Pancreas (tissue), 10 donors: ENCODE measurements around the gene ASTN1. TPM values are rescaled to one million over a fixed set of nuclear protein-coding genes. Genes with fewer than 3 reads are reported as not detected.

ENCODE experiments used
- ATAC-seq, 4 donors: fragments of 200-7000 bp; cut with Tn5 transposase; one replicate each; pipeline versions ENCODE4 v1.8.0 to v1.9.1; 2020; ENCODE audit warnings: mild to moderate bottlenecking in 4 of 4, moderate library complexity in 4 of 4
- DNase-seq, 6 donors: peaks; one replicate each; pipeline ENCODE4 v3.0.0-alpha.2; 2020
- FAIRE-seq: peaks from 2 replicates; lab custom pipeline; 2012; peaks lifted over from hg19 to GRCh38; lab: Jason Lieb, UNC
- H3K27ac ChIP-seq, 4 donors: fragments of 200-600 bp; sonication (generic); 1 replicate in 3 of 4; 2 replicates in 1 of 4; pipeline versions ENCODE4 v1.5.0 to v1.8.0; 2020
- H3K27me3 ChIP-seq, 4 donors: fragments of 200-600 bp; one replicate each; pipeline ENCODE4 v1.8.0; 2021
- H3K36me3 ChIP-seq, 3 donors: fragments of 200-600 bp; sonication (generic) in 1 of 3; one replicate each; pipeline versions ENCODE4 v1.5.0 to v1.8.0; 2020 to 2021
- H3K4me1 ChIP-seq, 3 donors: fragments of 200-600 bp; one replicate each; pipeline ENCODE4 v1.8.0; 2021
- H3K4me3 ChIP-seq, 4 donors: fragments of 200-600 bp; sonication (generic) in 2 of 4; one replicate each; pipeline versions ENCODE4 v1.5.0 to v1.8.0; 2020 to 2021
- H3K9me3 ChIP-seq, 4 donors: fragments of 200-600 bp; one replicate each; pipeline ENCODE4 v1.8.0; 2021
- WGBS, 2 donors: extraction: QIAGEN DNeasy Blood & Tissue Kit; methylation state at CpG; one replicate each; pipeline ENCODE4 v1.1.7; 2013; 5-methylcytosine and 5-hydroxymethylcytosine counted together
- intact Hi-C, 3 donors: fragments of 100-400 bp; cut with DNase I; formaldehyde crosslinking; loops; one replicate each; pipeline versions ENCODE4 v1.11.1 to v1.14.2; 2022
- polyA plus RNA-seq, 2 donors: library from polyadenylated mRNA; stranded (reverse); fragments of 200-250 nt; gene quantifications; one replicate each; pipeline ENCODE4 v1.2.3, GENCODE V29; 2013
- total RNA-seq, 6 donors: library from RNA; stranded (reverse); fragmentation: NEBNext Ultra II Directional in 4 of 6; extraction: Animal tissue kit (Norgen Biotek cat#: 25700) in 4 of 6; gene quantifications; one replicate each; pipeline versions ENCODE4 v1.2.1 to v1.2.4, GENCODE V29; 2021 to 2023
- TF ChIP-seq, protein P1 (sequence below), 4 donors: fragments of 200-600 bp; sonication (generic) in 3 of 4; IDR thresholded peaks; one replicate each; pipeline versions ENCODE4 v1.5.0 to v1.8.0; 2021; ENCODE audit warnings: antibody characterized with exemption in 4 of 4
- donor health status: healthy with polysubstance abuse.
- donor health status: DM: no; HTN: no; CAD: no; lungs with moderate emphysema.
- donor health status: DM: no; HTN: no; CAD: no.
- donor health status: control.
- donor health status: control.
- donor health status: Bipolar disorder and iron deficiency.
- donor health status: DM: yes; HTN: yes; CAD: no.
- donor health status: DM: no; HTN: no; CAD: no.
- donor health status: DM: no; HTN: no; CAD: no.
- donor health status: DM: yes; HTN: yes; CAD: no.

ASTN1 gene
- total and polyA plus RNA-seq, 8 donors, result 0.11 to 0.77 (median 0.32) TPM

- peak in 3 of 6 donors; percentile 13 to 55 (median 16) for DNase-seq
- intact Hi-C loops, result loop anchor here in 2 of 3 donors (10.0 kb wide), 2 partner anchors 279 to 289 kb away; no protein-coding TSS in a partner anchor
- WGBS, 2 donors, result 37 to 38% methylated on average over 4 of the region's 4 CpGs
- no peaks in the 10 kb centered on the region for H3K36me3 ChIP-seq
- no peaks in the 10 kb centered on the region for H3K27me3 ChIP-seq
- TF ChIP-seq, protein P1, sequence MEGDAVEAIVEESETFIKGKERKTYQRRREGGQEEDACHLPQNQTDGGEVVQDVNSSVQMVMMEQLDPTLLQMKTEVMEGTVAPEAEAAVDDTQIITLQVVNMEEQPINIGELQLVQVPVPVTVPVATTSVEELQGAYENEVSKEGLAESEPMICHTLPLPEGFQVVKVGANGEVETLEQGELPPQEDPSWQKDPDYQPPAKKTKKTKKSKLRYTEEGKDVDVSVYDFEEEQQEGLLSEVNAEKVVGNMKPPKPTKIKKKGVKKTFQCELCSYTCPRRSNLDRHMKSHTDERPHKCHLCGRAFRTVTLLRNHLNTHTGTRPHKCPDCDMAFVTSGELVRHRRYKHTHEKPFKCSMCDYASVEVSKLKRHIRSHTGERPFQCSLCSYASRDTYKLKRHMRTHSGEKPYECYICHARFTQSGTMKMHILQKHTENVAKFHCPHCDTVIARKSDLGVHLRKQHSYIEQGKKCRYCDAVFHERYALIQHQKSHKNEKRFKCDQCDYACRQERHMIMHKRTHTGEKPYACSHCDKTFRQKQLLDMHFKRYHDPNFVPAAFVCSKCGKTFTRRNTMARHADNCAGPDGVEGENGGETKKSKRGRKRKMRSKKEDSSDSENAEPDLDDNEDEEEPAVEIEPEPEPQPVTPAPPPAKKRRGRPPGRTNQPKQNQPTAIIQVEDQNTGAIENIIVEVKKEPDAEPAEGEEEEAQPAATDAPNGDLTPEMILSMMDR (IDR thresholded peaks at IDR 0.05), result peak in 2 of 4 donors; percentile 37 to 41
- H3K27ac ChIP-seq, result no peak overlapping the region
- no peaks in the 10 kb centered on the region for H3K9me3 ChIP-seq
- H3K4me1 ChIP-seq, result no peaks in the 10 kb centered on the region
- no peak overlapping the region for H3K4me3 ChIP-seq
- ATAC-seq, result peak in 3 of 4 donors; percentile 82 to 86 (median 83)
- no peak for FAIRE-seq
These were observed 320.9 kb downstream of the ASTN1 start for GRCh38 chr1:176843352-176844297.

- intact Hi-C loops, result loop anchor here in 2 of 3 donors (10.0 kb wide), 2 partner anchors 276 to 286 kb away; no protein-coding TSS in a partner anchor
- H3K27ac ChIP-seq, result no peak overlapping the region
- no peaks in the 10 kb centered on the region for H3K27me3 ChIP-seq
- peaks cover 0 to 4% (median 3%) of the 10 kb centered on the region in 3 donors for H3K4me1 ChIP-seq
- no peak overlapping the region for H3K4me3 ChIP-seq
- H3K36me3 ChIP-seq, result no peaks in the 10 kb centered on the region
- WGBS, 2 donors, result 74 to 78% methylated on average over 2 of the region's 2 CpGs
- FAIRE-seq (no peak), ATAC-seq (no peak), DNase-seq (no peak)
- no peaks in the 10 kb centered on the region for H3K9me3 ChIP-seq
- TF ChIP-seq, protein P1 (IDR thresholded peaks at IDR 0.05), result no peak
These were observed 323.3 kb downstream of the ASTN1 start for GRCh38 chr1:176841238-176841637.

GRCh38 chr1:176839216-176839615 lies 325.3 kb downstream of the ASTN1 start:
- WGBS, 2 donors, result 90 to 94% methylated on average over 4 of the region's 4 CpGs
- TF ChIP-seq, protein P1 (IDR thresholded peaks at IDR 0.05), result no peak

GRCh38 chr1:176838276-176838995 lies 326.1 kb downstream of the ASTN1 start:
- H3K4me3 ChIP-seq, result no peak overlapping the region

More at GRCh38 chr1:176839216-176839615, 325.3 kb downstream of the ASTN1 start:
- Histone ChIP-seq H3K4me1 (peaks cover 0 to 4% (median 3%) of the 10 kb centered on the region in 3 donors), H3K36me3 (no peaks in the 10 kb centered on the region), H3K4me3 (no peak overlapping the region), H3K27ac (no peak overlapping the region), H3K27me3 (no peaks in the 10 kb centered on the region), H3K9me3 (no peaks in the 10 kb centered on the region)
- DNase-seq (no peak), ATAC-seq (no peak), FAIRE-seq (no peak)
- intact Hi-C loops, result no loop called here

More at GRCh38 chr1:176838276-176838995, 326.1 kb downstream of the ASTN1 start:
- Histone ChIP-seq H3K4me1 (peaks cover 0 to 4% (median 3%) of the 10 kb centered on the region in 3 donors), H3K27me3 (no peaks in the 10 kb centered on the region), H3K27ac (no peak overlapping the region), H3K9me3 (no peaks in the 10 kb centered on the region), H3K36me3 (no peaks in the 10 kb centered on the region)
- WGBS, 2 donors, result 72 to 74% methylated on average over 5 of the region's 5 CpGs
- intact Hi-C loops, result no loop called here
- ATAC-seq (no peak), FAIRE-seq (no peak), DNase-seq (no peak)
- TF ChIP-seq, protein P1 (IDR thresholded peaks at IDR 0.05), result no peak
